ENCODE results near the gene RALBP1. TPM values are rescaled to one million over a fixed set of nuclear protein-coding genes. Genes with fewer than 3 reads are reported as not detected.

Gene RALBP1
- total and polyA plus RNA-seq, 12 donors, result 23.1 to 53.8 (median 41.0) TPM

DNA sequence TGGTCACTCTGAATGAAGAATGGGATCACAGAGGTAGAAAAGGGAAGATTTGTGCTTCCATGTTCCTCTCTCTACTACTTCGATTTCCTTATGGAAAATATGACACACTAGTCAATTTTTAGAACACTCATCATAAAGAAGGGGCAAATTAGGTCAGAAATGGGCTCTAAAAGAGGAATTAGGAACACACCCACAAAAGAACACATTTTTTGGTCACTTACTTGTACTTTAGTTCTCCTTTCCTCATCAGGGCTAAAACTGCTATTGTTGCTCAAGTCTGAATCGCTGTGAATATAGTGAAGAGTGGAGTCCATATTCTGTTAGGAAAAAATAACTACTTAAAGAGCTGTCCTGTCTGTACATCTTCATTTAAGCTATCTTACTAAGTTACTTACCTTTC lies 86.4 kb downstream of the RALBP1 start:
- H3K27me3 ChIP-seq, result no peaks in the 10 kb centered on the region
- no peak overlapping the region for H3K4me3 ChIP-seq
- no peaks in the 10 kb centered on the region for H3K9me3 ChIP-seq
- H3K27ac ChIP-seq, result peak overlapping the region in 1 of 10 donors; percentile 57
- DNase-seq (no peak), ATAC-seq (peak in 3 of 8 donors; percentile 18 to 38 (median 32))
- H3K36me3 ChIP-seq, result peaks cover 0 to 80% (median 47%) of the 10 kb centered on the region in 9 donors
- TF ChIP-seq, protein P1, sequence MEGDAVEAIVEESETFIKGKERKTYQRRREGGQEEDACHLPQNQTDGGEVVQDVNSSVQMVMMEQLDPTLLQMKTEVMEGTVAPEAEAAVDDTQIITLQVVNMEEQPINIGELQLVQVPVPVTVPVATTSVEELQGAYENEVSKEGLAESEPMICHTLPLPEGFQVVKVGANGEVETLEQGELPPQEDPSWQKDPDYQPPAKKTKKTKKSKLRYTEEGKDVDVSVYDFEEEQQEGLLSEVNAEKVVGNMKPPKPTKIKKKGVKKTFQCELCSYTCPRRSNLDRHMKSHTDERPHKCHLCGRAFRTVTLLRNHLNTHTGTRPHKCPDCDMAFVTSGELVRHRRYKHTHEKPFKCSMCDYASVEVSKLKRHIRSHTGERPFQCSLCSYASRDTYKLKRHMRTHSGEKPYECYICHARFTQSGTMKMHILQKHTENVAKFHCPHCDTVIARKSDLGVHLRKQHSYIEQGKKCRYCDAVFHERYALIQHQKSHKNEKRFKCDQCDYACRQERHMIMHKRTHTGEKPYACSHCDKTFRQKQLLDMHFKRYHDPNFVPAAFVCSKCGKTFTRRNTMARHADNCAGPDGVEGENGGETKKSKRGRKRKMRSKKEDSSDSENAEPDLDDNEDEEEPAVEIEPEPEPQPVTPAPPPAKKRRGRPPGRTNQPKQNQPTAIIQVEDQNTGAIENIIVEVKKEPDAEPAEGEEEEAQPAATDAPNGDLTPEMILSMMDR (IDR thresholded peaks at IDR 0.05), result no peak
- 80 to 82% methylated on average over 2 of the region's 2 CpGs for WGBS, 2 donors
- peaks cover 0 to 33% (median 13%) of the 10 kb centered on the region in 9 donors for H3K4me1 ChIP-seq
- intact Hi-C loops (cut with DNase I), result no loop called here

DNA sequence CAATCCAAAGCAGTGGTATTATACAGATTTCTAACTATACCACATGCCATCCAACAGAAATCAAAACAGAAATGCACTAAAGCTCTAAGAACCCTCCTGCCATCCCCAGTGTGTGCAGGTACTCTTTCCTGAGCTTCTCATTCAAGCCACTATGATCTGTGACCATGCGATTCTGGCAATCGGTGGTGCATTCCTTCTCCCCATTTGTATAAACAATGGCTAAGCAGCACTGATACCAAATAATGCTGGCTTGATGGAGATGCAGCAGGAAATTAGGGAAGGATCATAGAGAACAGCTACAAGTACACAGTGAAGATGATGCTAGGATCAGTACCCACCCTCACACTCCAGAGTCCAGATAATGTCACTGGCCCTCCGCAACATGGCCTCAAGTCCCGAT lies 87.3 kb downstream of the RALBP1 start:
- TF ChIP-seq, protein P1 (IDR thresholded peaks at IDR 0.05), result no peak
- Histone ChIP-seq H3K27ac (peak overlapping the region in 1 of 10 donors; percentile 57), H3K36me3 (peaks cover 0 to 80% (median 47%) of the 10 kb centered on the region in 9 donors), H3K4me1 (peaks cover 0 to 33% (median 13%) of the 10 kb centered on the region in 9 donors), H3K9me3 (no peaks in the 10 kb centered on the region), H3K4me3 (no peak overlapping the region), H3K27me3 (no peaks in the 10 kb centered on the region)
- intact Hi-C loops (cut with DNase I), result no loop called here
- ATAC-seq, result no peak
- 88 to 94% methylated on average over 4 of the region's 4 CpGs for WGBS, 2 donors
- no peak for DNase-seq

DNA sequence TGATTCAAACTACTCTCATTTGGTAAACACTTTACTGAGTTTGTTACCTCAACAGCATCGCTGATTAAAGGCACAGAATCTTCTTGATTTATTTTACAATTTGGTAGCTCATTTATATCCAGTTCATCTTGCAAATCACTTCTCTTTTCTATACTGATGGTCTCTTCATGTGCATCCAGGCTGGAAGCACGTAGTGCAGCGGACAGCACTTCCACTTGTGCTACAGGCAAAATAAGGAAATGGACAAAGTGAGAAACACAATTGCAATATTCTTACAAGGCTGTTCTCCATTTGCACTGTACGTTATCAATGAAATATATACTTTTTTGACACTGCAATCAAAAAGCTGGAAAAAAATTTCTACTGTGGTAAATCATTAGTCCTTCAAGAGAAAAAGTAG lies 88.0 kb downstream of the RALBP1 start:
- peaks cover 0 to 33% (median 13%) of the 10 kb centered on the region in 9 donors for H3K4me1 ChIP-seq
- intact Hi-C loops (cut with DNase I), result no loop called here
- 90 to 91% methylated on average over 4 of the region's 4 CpGs for WGBS, 2 donors
- peak overlapping the region in 1 of 10 donors; percentile 57 for H3K27ac ChIP-seq
- no peak overlapping the region for H3K4me3 ChIP-seq
- H3K9me3 ChIP-seq, result no peaks in the 10 kb centered on the region
- ATAC-seq (no peak), DNase-seq (no peak)
- peaks cover 0 to 80% (median 50%) of the 10 kb centered on the region in 9 donors for H3K36me3 ChIP-seq
- H3K27me3 ChIP-seq, result no peaks in the 10 kb centered on the region
- TF ChIP-seq, protein P1 (IDR thresholded peaks at IDR 0.05), result no peak

DNA sequence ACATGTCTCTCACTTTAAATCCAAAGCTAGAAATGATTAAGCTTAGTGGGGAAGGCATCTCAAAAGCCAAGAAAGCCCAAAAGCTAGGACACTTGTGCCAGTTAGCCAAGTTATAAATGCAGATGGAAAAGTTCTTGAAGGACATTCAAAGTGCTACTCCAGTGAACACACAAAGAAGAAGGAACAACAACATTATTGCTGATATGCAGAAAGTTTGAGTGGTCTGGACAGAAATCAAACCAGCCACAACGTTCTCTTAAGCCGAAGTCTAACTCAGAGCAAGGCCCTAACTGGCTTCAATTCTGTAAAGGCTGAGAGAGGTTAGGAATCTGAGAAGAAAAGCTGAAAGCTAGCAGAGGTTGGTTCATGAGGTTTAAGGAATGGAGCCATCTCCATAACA lies 90.1 kb downstream of the RALBP1 start:
- H3K4me1 ChIP-seq, result peaks cover 0 to 33% (median 13%) of the 10 kb centered on the region in 9 donors

More for the DNA sequence above, 90.1 kb downstream of the RALBP1 start:
- intact Hi-C loops (cut with DNase I), result no loop called here
- H3K27me3 ChIP-seq, result no peaks in the 10 kb centered on the region
- H3K9me3 ChIP-seq, result no peaks in the 10 kb centered on the region
- H3K36me3 ChIP-seq, result peaks cover 0 to 80% (median 45%) of the 10 kb centered on the region in 9 donors
- DNase-seq (no peak), ATAC-seq (no peak)
- 75 to 80% methylated on average over 2 of the region's 2 CpGs for WGBS, 2 donors
- TF ChIP-seq, protein P1 (IDR thresholded peaks at IDR 0.05), result no peak
- H3K4me3 ChIP-seq, result no peak overlapping the region
- no peak overlapping the region for H3K27ac ChIP-seq

Data from heart right ventricle (tissue), 16 donors.